ENCODE measurements around the gene BCR.

Gene BCR

DNA sequence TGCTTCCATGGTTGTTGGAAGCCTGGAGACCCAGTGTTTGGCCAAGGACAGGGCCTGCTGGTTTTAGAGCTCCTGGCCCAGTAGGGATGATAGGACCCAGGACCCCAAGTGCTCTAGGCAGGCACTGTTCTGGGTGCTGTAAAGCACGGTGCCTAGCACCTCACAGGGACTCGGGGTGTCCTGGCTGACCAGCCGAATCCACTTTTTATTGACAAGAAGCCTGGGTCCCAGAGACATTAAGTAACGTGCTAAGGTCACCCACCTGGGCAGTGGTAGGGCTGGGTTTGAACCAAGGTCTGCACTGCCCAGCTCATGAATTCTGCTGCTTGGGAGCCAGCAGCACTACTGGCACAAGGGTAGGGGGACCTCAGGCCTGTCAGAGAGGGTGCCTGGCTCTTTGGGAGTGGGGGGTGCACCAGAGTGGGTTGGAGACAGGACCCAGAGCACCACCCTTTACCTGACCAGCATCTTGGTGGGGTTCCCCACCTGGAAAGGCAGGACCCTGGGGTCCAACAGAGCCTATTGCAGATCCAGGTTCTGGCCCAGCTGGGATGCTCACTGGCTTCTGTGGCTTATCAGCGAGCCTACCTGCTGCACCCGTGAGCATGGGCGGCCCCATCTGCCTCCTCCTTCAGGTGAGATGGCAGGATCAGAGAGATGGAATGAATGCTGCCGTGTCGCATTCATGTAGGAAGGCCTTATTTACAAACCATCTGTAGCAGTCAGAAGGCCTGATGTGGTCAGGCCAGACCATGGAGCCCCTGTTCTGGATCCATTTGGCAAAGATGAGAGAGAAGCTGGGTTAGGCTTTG lies 52.0 kb downstream of the BCR start:
- no peak for DNase-seq

DNA sequence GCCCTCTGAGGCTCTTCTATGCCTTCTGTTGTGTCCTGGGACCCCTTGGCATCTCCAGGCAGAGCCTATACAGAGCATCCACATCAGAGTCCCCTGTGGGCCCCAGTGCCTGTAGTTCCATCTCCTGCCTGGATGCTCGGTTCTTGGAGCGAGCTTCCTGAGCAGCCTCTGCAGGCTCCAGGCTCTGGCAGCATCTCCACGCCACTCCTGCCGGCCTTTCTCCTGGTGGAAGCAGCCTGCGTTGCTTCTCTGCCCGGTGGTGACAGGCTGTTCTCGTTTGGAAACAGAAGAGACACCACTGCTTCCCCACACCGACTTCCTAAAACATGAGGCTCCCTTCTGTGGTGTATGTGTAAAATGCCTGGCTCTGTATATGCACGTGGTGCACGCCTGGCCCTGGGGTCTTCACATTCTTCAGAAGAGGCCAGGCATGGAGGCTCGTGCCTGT lies 52.8 kb downstream of the BCR start:
- no peak for DNase-seq

DNA sequence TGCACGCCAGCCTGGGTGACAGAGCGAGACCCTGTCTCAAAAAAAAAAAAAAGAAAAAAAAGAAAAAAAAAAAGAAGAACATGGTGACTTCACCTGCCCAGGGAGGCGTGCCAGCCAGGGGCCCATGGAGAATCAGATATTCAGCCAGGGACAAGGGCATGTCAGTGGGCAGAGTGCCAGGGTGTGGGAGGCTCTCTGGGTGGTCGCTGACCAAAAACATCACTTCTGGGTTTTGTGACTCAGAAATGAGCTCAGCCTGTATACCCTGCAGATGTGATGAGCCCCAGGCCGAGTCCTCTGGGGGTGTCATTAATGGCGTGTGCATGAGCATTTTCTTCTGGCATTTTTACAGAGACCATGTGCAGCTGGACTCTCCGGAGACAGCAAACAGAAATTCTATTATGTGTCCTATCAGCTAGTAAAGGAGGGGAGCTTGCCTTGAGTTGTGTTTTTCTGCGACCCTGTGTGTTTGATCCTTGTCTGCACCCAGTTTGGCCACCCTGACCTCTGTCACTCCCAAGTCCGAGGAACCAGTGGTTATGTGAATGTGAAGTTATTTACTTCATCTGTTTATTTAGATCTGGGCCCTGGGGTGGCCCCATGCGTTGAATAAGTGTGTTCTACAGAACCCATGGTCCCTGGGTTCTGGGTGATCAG lies 53.6 kb downstream of the BCR start:
- DNase-seq, result no peak

DNA sequence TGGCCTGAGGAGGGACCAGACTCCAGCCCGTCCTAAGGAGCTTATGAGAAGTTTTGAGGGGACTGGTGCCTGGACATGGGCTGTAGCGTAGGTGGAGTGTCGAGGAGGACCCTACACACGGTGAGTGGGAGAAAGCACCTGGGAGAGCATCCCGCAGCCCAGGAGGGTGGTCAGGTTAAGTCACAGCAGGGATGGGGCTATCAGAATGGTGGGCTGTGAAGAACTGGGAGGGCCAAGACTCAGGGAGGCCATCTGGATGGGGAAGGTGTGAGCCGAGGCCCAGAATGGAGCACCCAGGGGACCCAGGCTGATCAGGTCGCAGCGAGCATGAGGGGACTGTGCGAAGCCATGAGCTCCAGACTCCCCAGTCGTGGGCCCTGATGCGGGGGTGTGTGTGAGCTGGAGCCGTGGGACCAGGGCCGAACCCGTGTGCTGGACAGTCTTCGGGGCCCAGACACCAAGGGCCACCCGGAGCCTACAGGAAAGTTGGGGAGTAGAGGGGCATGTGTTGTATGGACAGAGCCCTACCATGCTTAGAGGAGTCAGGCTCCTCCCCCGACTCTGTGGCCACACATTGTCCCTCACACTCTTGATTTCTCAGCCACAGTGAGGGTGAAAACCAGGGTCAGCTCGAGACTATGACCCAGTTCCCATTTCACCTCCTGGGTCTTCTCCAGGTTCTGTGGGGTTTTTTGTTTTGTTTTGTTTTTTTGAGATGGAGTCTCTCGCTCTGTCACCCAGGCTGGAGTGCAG lies 54.3 kb downstream of the BCR start:
- no peak for DNase-seq

DNA sequence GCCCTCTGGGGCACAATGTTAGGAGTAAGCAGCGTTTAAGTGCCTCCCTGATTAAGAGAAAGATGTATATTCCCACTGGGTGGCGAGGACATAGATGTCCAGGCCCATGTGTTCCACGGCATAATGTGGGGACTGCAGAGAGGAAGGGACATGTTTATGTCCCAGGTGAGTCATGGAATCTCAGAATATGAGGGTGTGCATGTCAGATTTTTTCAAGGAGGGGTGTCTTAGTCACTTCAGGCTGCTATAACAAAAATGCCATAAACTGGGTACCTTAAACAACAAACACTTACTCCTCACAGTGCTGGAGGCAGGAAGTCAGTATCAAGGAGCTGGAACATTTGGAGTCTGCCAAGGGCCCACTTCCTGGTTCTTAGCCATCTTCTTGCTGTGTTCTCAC lies 55.1 kb downstream of the BCR start:
- no peak for DNase-seq

DNA sequence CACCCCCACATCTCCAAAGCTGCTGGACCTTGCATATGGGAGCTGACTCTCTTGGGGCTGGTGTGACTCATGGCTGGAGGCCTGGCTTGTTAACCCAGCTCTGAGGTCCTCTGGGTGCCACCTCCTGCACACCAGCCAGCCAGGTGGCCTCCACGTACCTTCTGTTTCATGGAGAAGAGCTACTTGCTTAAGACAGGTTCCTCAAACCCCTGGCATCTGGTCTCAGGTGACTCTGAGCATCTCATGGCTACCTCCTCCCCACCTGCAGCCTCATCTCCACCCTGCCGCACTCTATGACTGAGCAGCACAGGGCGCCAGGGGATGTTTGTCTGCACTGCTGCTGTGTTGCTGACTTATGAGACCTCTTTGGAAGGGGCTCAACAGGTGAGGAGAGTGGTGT lies 55.7 kb downstream of the BCR start:
- DNase-seq, result no peak

DNA sequence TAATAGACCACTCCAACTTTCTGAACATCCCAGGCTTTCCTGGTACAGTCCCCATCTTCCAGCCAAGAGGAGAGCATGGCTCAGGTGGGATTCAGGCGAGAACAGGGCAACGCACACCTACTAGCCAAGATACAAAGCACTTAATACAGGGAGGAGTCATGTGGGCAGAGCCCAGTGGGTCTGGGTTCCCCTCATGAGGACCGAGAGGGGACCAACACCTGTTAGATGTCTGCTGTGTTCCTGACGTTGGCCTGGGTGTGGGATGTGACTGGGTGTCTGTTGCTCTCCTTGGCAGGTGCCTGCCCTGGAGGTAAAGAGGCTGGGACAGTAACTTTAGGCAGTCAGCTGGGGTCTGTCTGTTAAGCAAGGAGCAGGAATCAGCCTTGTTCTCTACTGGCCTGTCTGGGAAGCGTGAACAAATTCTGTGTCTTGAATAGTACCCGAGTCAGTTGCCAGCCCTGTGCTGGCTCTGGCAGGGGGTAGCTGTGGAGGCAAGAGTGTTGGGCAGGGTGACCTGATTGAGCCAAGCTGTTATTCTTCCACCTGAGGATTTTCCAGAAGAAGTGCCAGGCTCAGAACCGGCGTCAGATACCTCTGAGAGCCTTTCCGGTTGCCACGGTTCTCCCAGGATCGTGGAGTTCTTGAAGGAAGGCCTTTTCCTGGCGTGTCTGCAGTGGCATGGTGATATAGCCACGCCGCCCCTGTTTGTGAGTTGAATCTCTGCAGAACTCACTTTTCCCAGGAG lies 56.3 kb downstream of the BCR start:
- no peak for DNase-seq

DNA sequence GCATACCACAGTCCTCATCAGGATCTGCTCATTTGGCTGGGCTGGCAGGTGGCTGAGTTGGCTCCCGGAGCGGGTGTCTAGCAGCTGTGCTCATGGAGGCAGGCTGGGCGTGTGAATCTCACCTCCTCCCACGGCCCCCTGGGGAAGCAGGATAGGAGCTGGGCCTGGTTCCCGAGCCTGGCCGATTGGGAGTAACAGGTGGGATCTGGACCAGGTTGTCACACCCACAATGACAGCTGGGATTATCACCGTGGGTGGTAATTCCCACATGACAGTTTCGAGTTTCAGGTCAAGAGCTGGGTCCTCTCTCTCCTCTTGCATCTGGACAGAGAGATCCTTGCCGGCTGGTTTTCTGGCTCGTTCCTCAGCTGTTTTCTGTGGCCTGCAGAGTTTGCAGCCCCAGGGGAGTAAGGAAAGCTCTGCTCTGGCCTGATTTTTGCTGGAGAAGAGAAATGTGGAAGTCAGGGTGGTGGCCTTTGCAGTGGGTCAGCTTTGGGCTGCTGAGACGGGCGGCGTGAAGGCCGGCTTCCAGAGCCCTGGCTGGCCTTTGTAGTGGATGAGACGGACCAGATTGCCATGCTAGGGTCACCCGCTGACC lies 57.0 kb downstream of the BCR start:
- no peak for DNase-seq

DNA sequence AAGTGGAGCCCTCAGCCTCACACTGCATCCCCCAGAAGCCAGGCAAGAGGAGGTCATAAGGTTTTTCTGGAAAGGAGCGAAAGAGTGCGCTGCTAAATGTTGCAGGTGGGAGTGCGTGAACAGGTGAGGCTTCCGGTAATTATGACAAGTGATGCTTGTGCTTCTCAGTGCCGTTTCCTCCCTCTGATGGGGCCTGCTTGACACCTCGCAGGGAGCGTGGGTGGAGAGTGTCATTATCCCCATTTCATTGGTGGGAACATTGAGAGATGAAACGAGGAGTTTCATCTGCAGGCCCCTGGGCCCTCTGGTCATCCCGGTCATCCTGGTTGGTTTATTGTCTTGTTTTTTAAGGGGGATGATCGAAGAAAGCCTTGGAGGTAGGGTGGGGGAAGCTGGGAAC lies 57.5 kb downstream of the BCR start:
- peak; percentile 31 for DNase-seq

DNA sequence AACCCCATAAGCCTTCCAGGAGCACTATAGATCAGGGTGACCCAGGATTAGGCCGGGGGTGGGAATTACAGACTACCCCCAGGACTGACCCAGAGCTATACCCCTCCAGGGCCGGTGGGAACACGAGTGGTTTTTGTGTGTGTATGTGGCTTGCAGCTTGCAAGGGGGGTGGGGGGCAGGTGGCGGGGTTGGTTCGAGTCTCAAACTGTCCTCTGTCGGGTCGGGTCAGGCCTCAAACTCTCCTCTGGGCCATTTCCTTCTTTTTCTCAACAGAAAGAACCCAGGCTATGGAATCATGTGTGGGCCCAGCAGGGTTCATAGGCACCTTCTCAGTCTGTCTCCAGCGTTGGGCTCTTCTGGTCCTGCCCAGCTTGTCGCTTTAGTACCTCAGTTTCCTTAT lies 58.4 kb downstream of the BCR start:
- DNase-seq, result no peak

DNA sequence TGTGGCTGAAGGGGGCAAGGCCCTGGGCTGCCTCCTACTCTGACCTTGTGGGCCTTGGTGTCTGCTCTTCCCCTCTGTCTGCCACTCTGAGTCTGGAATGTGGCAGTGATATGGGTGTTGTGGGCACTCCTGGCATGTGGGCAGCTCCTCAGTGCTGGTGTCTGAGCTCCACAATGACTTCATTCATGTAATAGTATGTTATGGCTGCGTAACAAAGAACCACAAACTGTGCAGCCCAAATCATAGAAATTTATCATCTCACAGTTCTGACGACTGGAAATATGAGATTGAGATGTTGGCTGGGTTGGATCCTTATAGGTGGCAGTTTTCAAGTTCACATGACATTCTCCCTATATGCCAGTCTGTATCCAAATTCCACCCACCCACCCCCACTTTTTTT lies 59.1 kb downstream of the BCR start:
- DNase-seq, result no peak

DNA sequence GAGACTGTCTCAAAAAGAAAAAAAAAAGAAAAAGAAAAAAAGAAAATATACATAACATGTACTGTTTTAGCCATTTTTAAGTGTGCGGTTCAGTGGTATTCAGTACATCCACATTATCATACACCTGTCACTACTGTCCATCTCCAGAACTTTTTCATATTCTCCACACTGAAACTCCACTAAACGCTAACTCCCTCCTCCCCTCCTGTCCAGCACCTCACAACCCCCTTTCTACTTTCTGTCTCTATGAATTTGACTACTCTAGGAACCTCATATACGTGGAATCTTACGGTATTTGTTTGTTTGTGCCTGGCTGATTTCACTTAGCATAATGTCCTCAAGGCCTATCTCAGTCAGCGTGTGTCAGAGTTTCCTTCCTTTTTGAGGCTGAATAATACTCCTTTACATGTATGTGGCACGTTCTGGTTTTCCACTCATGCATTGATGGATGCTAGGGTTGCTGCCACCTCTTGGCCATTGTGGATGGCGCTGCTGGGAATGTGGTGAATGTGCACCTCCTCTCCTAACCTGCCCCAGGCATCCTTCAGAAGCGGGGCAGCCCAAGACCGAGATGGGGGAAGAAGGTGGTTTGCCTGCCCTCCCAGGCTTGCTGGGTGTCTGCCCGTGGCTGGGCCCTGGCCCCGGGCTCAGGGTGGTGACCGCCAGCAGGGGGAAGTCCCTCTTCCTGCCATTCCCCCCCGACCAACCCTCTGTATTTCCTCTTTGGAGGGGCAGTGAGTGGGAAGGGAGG lies 60.5 kb downstream of the BCR start:
- DNase-seq, result no peak

DNA sequence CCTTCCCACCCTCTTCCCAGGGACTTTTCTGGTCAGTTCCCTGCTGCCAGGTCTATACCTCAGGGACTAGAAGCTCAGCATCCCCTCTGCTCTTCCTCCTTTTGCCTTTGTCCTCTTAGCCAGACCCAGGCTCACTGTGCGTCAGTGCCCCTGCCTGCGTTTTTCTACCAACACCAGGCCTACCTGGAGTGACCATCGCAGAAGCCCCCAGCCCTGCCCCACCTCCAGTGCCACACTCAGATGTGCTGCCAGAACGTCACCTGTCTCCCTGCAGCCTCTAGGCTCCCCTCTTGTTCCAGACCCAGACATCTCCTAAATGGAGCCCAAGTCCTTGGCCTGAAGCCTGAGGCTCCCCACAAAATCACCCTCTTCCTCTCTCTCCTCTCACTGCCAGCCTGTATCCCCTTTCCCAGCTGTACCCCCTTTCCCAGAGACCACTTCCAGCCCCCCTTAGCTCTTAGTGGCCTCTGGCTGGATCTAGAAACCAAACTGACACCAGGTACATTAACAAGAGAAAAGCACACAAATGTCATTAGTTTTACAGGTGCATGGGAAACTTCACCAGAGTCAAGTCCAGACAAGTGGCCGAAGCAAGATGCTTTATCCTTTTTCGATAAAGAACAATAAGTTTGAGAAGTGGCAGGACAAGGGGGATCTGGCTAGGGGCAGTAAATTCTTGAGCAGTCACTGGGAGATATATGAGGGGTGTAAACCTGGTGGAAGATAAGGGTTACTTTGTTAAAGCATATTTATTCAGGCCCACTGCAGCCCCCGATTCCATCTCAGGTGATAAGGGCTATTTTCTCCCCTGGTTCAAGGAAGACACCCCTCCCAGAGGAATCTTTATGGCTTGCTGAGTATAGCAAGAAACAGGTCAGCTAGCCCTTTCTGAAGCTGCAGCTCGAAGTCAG lies 61.5 kb downstream of the BCR start:
- no peak for DNase-seq

DNA sequence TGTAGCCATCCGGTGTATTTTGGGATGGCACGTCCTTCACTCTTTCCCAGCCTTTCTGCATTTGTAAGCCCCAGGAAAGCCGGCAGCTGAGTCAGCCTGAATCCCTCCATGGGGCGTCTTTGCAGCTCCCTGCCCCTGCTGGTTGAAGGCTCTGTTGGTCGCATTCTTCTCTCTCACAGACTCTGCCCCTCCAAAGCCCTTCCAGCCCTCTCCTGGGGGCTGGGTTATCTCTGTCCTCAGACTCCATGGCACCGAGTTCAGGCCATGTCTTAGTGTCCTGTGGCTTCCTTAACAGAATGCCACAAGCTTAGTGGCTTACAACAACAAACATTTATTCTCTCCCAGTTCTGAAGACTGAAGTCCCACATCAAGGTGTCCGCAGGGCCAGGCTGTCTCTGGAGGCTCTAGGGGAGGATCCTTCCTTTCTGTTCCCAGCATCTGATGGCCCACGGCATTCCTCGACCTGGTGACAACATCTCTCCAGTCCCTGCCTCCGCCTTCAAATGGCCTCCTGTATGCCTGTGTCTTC lies 62.2 kb downstream of the BCR start:
- DNase-seq, result no peak

DNA sequence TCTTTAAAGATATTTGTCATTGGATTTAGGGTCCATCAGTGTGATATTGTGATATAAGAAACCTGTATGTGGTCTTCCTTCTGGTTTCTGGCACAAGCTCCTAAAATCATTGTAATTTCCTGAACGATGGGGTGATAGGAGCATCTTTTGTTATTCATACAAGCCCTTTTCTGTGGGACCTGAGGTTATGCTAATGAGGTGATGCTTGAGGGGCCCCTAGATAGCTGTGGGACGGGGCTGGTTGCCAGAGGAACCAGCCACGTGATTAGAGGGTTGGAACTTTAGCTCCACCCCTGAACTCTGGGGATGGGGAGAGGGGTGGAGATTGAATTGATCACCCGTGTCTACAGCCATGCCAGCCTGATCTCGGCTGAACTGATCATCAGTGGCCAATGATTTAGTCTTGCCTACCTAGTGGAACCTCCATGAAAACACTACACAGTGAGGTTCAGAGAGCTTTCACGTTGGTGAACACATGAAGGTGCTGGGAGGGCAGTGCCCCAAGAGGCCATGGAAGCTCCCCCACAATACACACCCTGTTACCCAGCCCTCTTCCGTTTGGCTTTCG lies 62.8 kb downstream of the BCR start:
- DNase-seq, result peak; percentile 66

DNA sequence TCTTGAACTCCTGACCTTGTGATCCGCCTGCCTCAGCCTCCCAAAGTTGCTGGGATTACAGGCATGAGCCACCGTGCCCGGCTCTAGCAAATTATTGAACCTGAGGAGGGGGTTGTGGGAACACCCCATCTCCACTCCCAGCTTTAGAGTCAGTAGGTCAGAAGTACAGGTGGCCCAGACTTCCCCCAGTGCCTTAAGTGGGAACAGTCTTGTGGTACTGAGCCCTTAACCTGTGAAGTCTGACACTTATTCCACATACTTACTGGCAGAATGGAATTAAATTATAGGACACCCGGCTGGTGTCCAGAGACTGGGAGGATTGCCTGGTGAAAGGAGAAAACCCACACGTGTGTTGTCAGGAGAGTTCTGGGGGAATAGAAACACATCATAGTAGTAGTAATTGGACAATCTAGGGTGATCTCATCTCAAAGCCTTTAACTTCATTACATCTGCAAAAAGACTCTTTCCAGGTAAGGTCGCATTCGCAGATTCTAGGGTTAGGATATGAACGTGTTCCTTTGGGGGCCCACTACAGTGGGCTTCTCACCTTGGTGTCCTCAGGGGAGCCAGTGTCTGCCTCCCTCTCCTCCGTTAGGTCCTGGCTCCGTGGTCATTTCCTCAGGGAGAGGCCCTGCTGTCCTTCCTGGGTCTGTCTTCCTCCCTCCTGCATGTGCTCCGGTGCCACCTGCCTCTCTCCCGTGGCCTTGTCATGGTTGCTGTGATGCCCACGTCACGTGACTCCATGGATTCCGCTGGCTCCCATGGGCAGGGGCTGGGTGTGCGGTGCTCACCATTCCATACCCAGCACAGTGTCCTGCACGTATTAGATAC lies 63.8 kb downstream of the BCR start:
- DNase-seq, result no peak

DNA sequence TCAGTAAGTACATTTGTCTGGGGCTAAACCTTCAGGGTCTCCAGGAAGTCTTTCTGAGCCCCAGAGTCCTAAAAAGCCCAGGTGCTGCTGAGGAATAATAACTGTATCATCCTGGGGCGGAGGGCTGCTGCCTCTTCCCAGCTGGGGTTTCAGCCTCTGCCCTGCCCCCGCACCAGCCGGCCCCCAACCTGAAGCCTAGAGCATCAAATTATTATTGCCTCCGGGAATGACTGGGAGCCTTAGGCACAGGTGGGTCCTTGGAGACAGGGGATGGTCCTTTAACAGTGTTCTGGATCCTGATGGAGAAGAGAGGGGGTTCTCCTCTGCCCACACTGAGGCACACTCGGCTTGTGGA lies 64.4 kb downstream of the BCR start:
- DNase-seq, result no peak

DNA sequence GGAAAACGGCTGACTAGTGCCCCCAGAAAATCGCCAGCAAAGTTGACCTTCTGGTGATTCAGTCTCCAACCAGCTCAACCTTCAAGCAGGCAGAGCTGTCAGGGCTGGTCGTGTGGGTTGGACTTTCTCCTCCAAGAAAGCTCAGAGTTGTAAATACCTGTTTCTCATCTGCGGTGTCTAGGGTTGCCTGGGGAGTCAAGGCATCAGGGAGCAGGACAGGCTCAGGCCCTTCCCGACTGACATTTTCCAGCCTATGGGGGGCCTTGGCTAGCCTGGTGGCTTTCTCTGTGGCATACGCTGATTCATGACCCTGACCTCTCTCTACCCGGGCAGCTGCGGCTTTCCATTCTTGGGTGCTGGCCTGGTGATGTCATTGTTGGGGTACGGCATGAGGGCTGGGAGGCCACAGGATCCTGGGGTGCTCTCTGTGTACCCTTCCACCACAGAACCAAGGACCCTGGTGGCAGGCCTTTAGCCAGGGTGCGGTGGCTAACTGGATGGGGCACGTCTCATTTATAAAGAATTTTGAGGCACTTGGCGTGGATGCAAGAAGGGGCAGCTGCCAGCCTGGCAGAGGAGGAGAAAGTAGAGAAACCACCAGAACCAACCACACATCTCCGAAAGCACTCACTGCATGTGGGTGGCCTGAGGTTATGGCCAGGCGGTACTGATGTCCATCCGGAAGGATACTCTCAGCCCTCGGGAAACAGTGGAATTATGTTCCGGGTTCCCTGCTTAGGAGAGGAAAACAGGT lies 64.9 kb downstream of the BCR start:
- no peak for DNase-seq

DNA sequence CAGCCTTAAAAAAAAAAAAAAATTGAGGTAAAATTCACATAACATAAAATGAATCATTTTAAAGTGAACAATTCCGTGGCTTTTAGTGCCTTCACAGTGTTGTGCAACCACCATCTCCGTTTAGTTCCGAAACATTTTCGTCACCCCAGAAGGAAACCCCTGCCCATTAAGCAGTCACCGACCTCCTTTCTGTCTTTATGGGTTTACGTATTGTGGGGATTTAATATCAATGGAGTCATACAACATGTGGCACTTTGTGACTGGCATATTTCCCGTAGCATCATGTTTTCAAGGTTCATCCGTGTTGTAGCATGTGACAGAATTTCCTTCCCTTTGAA lies 65.5 kb downstream of the BCR start:
- DNase-seq, result no peak

Measured in activated CD8-positive, alpha-beta memory T cell treated with anti-CD3 and anti-CD28 coated beads, Interleukin-2, amount 50 U/mL, for 4 hours (primary cell).